Gastroesophageal sphincter (tissue), 4 donors: ENCODE measurements around the gene IL23R. TPM values are rescaled to one million over a fixed set of nuclear protein-coding genes. Genes with fewer than 3 reads are reported as not detected.

Source experiments
- ATAC-seq: fragments of 150-250 bp; one replicate; pipeline ENCODE4 v1.9.1; 2016; ENCODE audit warnings: mild to moderate bottlenecking, moderate library complexity
- H3K27ac ChIP-seq, 4 donors: fragments of 200-600 bp; sonication (generic) in 3 of 4; 1 replicate in 3 of 4; 2 replicates in 1 of 4; pipeline ENCODE4 v1.5.1; 2016 to 2019
- H3K27me3 ChIP-seq: fragments of 200-600 bp; sonication (generic); one replicate; pipeline ENCODE4 v1.5.1; 2019
- H3K36me3 ChIP-seq, 2 donors: fragments of 200-600 bp; sonication (generic); one replicate each; pipeline ENCODE4 v1.5.1; 2019; ENCODE audit warnings: control low read depth in 1 of 2
- H3K4me1 ChIP-seq, 3 donors: fragments of 200-600 bp; sonication (generic); 1 replicate in 2 of 3; 2 replicates in 1 of 3; pipeline ENCODE4 v1.5.1; 2016 to 2019; ENCODE audit warnings: control low read depth in 2 of 3
- H3K4me3 ChIP-seq, 2 donors: fragments of 200-600 bp; sonication (generic); one replicate each; pipeline ENCODE4 v1.5.1; 2019; ENCODE audit warnings: mild to moderate bottlenecking in 1 of 2, moderate library complexity in 1 of 2
- H3K9me3 ChIP-seq, 3 donors: fragments of 200-600 bp; sonication (generic); one replicate each; pipeline ENCODE4 v1.5.1; 2017 to 2019; ENCODE audit warnings: control low read depth in 2 of 3
- EP300 ChIP-seq: sonication (generic); formaldehyde crosslinking; IDR thresholded peaks from one replicate; pipeline ENCODE4 v1.6.1; 2017; ENCODE audit warnings: antibody characterized with exemption, mild to moderate bottlenecking
- POLR2A ChIP-seq, 2 donors: fragments of 450-650 bp; IDR thresholded peaks; one replicate each; pipeline ENCODE4 v1.6.1; 2017; ENCODE audit warnings: antibody characterized with exemption in 2 of 2, mild to moderate bottlenecking in 2 of 2, moderate library complexity in 1 of 2
- POLR2AphosphoS5 ChIP-seq: sonication (generic); formaldehyde crosslinking; IDR thresholded peaks from one replicate; pipeline ENCODE4 v1.6.1; 2017; ENCODE audit warnings: antibody characterized with exemption
- WGBS, 2 donors: methylation state at CpG; one replicate each; pipeline ENCODE4 v1.1.5; 2018; ENCODE audit warnings: low coverage in 1 of 2; 5-methylcytosine and 5-hydroxymethylcytosine counted together
- total RNA-seq, 4 donors: library from RNA; depleted of rRNA; stranded (reverse); fragments of >200 nt; gene quantifications; one replicate each; pipeline ENCODE4 v1.1.0, GENCODE V29; 2016
- TF ChIP-seq, protein P1 (sequence below), 4 experiments: fragments of 200-600 bp in 2 of 4; fragments of 450-650 bp in 2 of 4; sonication (generic) in 1 of 4; IDR thresholded peaks; one replicate each; pipeline ENCODE4 v1.5.1; 2017 to 2019; ENCODE audit warnings: antibody characterized with exemption in 4 of 4, mild to moderate bottlenecking in 2 of 4, moderate library complexity in 2 of 4

Gene IL23R
- total RNA-seq, 4 donors from 2014 or later = not detected

DNA sequence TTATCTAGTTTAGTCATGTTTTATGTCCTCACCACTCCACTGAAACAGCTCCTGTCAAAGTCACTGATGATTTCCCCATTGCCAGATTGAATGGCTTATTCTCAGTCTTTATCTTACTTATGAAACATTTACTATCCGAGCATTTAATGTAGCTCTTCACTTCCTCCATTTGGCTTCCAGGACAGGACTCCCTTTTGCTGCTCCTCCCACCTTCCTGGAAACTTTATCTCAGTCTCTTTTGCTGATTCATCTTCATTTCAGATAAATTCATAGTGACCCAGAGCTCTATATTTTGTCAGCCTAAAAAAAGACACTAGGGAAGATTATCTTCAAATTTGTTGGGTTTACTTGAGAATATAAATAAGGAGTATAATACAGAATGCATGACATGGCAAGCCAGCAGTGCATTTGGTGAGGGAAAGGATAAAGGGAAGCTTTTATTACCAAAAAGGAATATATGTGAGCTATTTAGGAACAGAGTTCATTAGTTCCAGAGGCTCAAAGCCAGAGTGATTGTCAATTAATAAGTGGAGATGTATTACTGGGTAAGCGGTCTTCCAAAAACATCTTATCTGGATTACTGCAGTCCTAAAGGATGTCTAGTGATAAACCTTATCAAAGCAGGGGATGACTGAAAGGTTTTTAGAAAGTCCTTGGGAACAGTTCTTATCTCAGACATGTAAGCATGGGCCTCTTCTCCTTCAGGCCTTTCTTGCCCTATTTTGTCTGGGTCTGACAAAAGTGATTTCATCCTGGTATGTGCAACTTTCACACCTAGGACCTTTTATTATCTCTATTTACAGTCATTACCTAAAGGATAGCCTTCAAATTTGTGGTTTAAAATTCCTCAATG, 25.6 kb downstream of the IL23R start:
- no peak for ATAC-seq
- Histone ChIP-seq H3K27me3 (no peaks in the 10 kb centered on the region), H3K4me3 (no peak overlapping the region), H3K27ac (no peak overlapping the region), H3K9me3 (no peaks in the 10 kb centered on the region), H3K4me1 (no peaks in the 10 kb centered on the region), H3K36me3 (no peaks in the 10 kb centered on the region)
- TF ChIP-seq POLR2AphosphoS5 (no peak), POLR2A (IDR thresholded peaks at IDR 0.05) (no peak), EP300 (no peak)
- TF ChIP-seq, protein P1, sequence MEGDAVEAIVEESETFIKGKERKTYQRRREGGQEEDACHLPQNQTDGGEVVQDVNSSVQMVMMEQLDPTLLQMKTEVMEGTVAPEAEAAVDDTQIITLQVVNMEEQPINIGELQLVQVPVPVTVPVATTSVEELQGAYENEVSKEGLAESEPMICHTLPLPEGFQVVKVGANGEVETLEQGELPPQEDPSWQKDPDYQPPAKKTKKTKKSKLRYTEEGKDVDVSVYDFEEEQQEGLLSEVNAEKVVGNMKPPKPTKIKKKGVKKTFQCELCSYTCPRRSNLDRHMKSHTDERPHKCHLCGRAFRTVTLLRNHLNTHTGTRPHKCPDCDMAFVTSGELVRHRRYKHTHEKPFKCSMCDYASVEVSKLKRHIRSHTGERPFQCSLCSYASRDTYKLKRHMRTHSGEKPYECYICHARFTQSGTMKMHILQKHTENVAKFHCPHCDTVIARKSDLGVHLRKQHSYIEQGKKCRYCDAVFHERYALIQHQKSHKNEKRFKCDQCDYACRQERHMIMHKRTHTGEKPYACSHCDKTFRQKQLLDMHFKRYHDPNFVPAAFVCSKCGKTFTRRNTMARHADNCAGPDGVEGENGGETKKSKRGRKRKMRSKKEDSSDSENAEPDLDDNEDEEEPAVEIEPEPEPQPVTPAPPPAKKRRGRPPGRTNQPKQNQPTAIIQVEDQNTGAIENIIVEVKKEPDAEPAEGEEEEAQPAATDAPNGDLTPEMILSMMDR (IDR thresholded peaks at IDR 0.05) = no peak
- WGBS, 2 donors = 29 to 58% methylated on average over 1 to 2 of the region's 2 CpGs

GRCh38 chr1:67192902-67193301, 26.6 kb downstream of the IL23R start:
- no peaks in the 10 kb centered on the region for H3K4me1 ChIP-seq
- TF ChIP-seq EP300 = no peak
- TF ChIP-seq POLR2AphosphoS5 = no peak
- TF ChIP-seq, protein P1 (IDR thresholded peaks at IDR 0.05) = no peak
- no peak for TF ChIP-seq POLR2A (IDR thresholded peaks at IDR 0.05)
- H3K27ac ChIP-seq = no peak overlapping the region
- no peak for ATAC-seq
- no peaks in the 10 kb centered on the region for H3K9me3 ChIP-seq
- H3K4me3 ChIP-seq = no peak overlapping the region
- H3K36me3 ChIP-seq = no peaks in the 10 kb centered on the region
- H3K27me3 ChIP-seq = no peaks in the 10 kb centered on the region
- WGBS, 2 donors = 92 to 100% methylated on average over 1 of the region's 1 CpG

- Histone ChIP-seq H3K27me3 (no peaks in the 10 kb centered on the region), H3K9me3 (no peaks in the 10 kb centered on the region), H3K4me3 (no peak overlapping the region), H3K4me1 (no peaks in the 10 kb centered on the region), H3K27ac (no peak overlapping the region), H3K36me3 (no peaks in the 10 kb centered on the region)
- WGBS, 2 donors = 20 to 43% methylated on average over 2 to 3 of the region's 3 CpGs
- no peak for ATAC-seq
- TF ChIP-seq EP300 (no peak), POLR2AphosphoS5 (no peak), POLR2A (IDR thresholded peaks at IDR 0.05) (no peak)
- TF ChIP-seq, protein P1 (IDR thresholded peaks at IDR 0.05) = no peak
Measured at GRCh38 chr1:67193704-67194103, 27.4 kb downstream of the IL23R start.

DNA sequence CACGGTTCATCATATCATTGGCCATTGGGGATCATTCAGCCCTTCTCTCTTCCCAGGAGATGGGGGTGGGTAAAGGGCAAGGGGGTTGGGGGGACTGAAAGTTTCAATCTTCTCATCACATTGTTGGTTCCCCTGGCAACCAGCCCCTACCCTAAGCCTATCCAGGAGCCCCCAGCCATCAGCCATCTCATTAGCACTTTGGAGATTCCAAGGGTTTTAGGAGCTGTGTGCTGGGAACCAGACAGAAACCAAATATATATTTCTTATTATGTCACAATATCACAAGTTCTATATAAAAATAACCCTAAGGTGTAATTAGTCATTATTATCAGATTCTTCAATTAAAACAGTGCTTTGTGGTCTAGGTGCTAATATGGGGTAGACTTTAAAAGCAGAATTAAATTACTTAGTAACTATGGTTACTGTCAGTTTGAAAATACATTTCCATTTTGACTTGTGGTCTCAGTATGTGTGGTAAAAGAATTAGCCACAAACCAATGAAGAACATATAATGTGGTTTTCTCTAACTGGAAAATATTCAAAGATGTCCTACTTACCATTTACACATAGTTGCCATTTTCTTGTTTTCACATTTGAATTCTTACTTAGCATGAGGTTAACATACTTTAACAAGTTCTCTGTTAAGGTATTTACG, 28.1 kb downstream of the IL23R start:
- Histone ChIP-seq H3K27me3 (no peaks in the 10 kb centered on the region), H3K36me3 (no peaks in the 10 kb centered on the region), H3K4me3 (no peak overlapping the region), H3K4me1 (no peaks in the 10 kb centered on the region), H3K27ac (no peak overlapping the region), H3K9me3 (no peaks in the 10 kb centered on the region)
- no peak for TF ChIP-seq POLR2A (IDR thresholded peaks at IDR 0.05)
- no peak for TF ChIP-seq EP300
- no peak for ATAC-seq
- 87 to 91% methylated on average over 2 of the region's 2 CpGs for WGBS, 2 donors

DNA sequence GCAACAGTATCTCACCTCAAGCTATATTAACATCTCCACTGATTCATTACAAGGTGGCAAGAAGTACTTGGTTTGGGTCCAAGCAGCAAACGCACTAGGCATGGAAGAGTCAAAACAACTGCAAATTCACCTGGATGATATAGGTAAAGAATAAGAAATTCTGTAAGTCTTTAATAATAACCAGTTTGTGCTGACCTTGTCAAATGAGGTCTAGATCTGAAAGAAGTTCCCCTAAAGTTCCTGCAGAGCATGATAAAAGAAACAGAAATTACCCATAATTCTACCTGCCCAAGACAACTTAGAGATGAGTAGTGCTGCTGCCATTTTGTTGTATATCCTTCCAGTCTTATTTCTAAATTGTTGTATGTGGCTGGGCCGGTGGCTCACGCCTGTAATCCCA, 34.5 kb downstream of the IL23R start:
- no peaks in the 10 kb centered on the region for H3K4me1 ChIP-seq
- no peak for ATAC-seq
- TF ChIP-seq POLR2A (IDR thresholded peaks at IDR 0.05) (no peak), EP300 (no peak), POLR2AphosphoS5 (no peak)
- TF ChIP-seq, protein P1 (IDR thresholded peaks at IDR 0.05) = no peak
- WGBS, 2 donors = 100% methylated on average over 2 of the region's 3 CpGs; no CpG with 5 or more reads in 1 of the 2 donors
- H3K4me3 ChIP-seq = no peak overlapping the region
- no peaks in the 10 kb centered on the region for H3K9me3 ChIP-seq
- H3K27me3 ChIP-seq = no peaks in the 10 kb centered on the region
- no peaks in the 10 kb centered on the region for H3K36me3 ChIP-seq
- no peak overlapping the region for H3K27ac ChIP-seq
